Endothelial cell of umbilical vein (primary cell): ENCODE results near the gene TBC1D13.

ENCODE experiments used
- EZH2 ChIP-seq: IDR thresholded peaks from 2 replicates; pipeline ENCODE4 v1.6.1; 2012; ENCODE audit warnings: borderline replicate concordance, low read depth, mild to moderate bottlenecking, moderate library complexity, low read length, inconsistent platforms; ENCODE audit not compliant: severe bottlenecking
- MAX ChIP-seq: IDR thresholded peaks from 2 replicates; pipeline ENCODE4 v1.6.1; 2011; ENCODE audit not compliant: insufficient read depth, insufficient read length
- POLR2A ChIP-seq: IDR thresholded peaks from 2 replicates; pipeline ENCODE4 v1.6.1; 2012; ENCODE audit warnings: low read depth, mild to moderate bottlenecking, control low read depth, low read length
- TF ChIP-seq, protein P1 (sequence below), 2 donors: IDR thresholded peaks; 1 replicate in 1 of 2; 2 replicates in 1 of 2; pipeline ENCODE4 v1.5.1; 2011; ENCODE audit warnings: low read length in 2 of 2, mild to moderate bottlenecking in 2 of 2, moderate library complexity in 2 of 2, control low read depth in 1 of 2, inconsistent platforms in 1 of 2, low read depth in 1 of 2; ENCODE audit not compliant: insufficient read depth in 1 of 2; ENCODE audit errors: extremely low read depth in 1 of 2

GRCh38 chr9:128786681-128787601, at the start of gene TBC1D13:
- peak; percentile 76 for TF ChIP-seq MAX
- TF ChIP-seq, protein P1, sequence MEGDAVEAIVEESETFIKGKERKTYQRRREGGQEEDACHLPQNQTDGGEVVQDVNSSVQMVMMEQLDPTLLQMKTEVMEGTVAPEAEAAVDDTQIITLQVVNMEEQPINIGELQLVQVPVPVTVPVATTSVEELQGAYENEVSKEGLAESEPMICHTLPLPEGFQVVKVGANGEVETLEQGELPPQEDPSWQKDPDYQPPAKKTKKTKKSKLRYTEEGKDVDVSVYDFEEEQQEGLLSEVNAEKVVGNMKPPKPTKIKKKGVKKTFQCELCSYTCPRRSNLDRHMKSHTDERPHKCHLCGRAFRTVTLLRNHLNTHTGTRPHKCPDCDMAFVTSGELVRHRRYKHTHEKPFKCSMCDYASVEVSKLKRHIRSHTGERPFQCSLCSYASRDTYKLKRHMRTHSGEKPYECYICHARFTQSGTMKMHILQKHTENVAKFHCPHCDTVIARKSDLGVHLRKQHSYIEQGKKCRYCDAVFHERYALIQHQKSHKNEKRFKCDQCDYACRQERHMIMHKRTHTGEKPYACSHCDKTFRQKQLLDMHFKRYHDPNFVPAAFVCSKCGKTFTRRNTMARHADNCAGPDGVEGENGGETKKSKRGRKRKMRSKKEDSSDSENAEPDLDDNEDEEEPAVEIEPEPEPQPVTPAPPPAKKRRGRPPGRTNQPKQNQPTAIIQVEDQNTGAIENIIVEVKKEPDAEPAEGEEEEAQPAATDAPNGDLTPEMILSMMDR (IDR thresholded peaks at IDR 0.05; ENCODE audit: extremely low read depth in 1 of 2, insufficient read depth in 1 of 2, low read depth in 1 of 2, low read length in 2 of 2), result no peak
- TF ChIP-seq POLR2A, result peak; percentile 66
- TF ChIP-seq EZH2, result no peak
